CD4-positive, alpha-beta T cell treated with Interleukin-4 for 4 hours (primary cell): ENCODE measurements around the gene BET1L.
"Not testable (repeated sequence)": the region's sequence is repeated elsewhere in the genome, so short reads cannot be mapped to it uniquely, and the experiment has no call there.

Experiments used
- DNase-seq: peaks from one replicate; pipeline ENCODE4 v3.0.0-alpha.2; 2020

The BET1L gene

GRCh38 chr11:207208-207862, at the start of gene BET1L, which contains the start of gene RIC8A:
TSS of gene BET1L (minus strand) at chr11:207399. CDS start at chr11:207321, 78 bp downstream.
TSS of gene RIC8A (plus strand) at chr11:207708. CDS start at chr11:208855, 1,147 bp downstream.
- peak; percentile 99 for DNase-seq

- no peak for DNase-seq
Measured at GRCh38 chr11:255816-256215, 48.6 kb upstream of the BET1L start.

GRCh38 chr11:255176-255575, 48.0 kb upstream of the BET1L start:
- DNase-seq: no peak

- no peak for DNase-seq
Measured at GRCh38 chr11:253886-254270, 46.7 kb upstream of the BET1L start.

GRCh38 chr11:253160-253885, 46.1 kb upstream of the BET1L start:
- no peak for DNase-seq

GRCh38 chr11:252666-253065, 45.5 kb upstream of the BET1L start:
- no peak for DNase-seq

GRCh38 chr11:251550-251949, 44.4 kb upstream of the BET1L start:
- DNase-seq: no peak

- DNase-seq: peak; percentile 79
Measured at GRCh38 chr11:250740-251299, 43.6 kb upstream of the BET1L start.

- no peak for DNase-seq
Measured at GRCh38 chr11:250274-250673, 43.1 kb upstream of the BET1L start.

- no peak for DNase-seq
Measured at GRCh38 chr11:249062-249461, 41.9 kb upstream of the BET1L start.

GRCh38 chr11:244376-244775, 37.2 kb upstream of the BET1L start:
- DNase-seq: no peak

- no peak for DNase-seq
Measured at GRCh38 chr11:241634-242033, 34.4 kb upstream of the BET1L start.

GRCh38 chr11:240315-240714, 33.1 kb upstream of the BET1L start:
- DNase-seq: no peak

GRCh38 chr11:238346-238745, 31.1 kb upstream of the BET1L start:
- DNase-seq: not testable (repeated sequence)

- DNase-seq: peak; percentile 77
Measured at GRCh38 chr11:236774-237767, 29.9 kb upstream of the BET1L start, which contains the start of gene PSMD13. TSS of gene PSMD13 (plus strand) at chr11:236976. CDS start at chr11:237050, 74 bp downstream.

GRCh38 chr11:235997-236773, 29.0 kb upstream of the BET1L start, which contains the start of gene SIRT3:
TSS of gene SIRT3 (minus strand) at chr11:236342. CDS start at chr11:236328, 14 bp downstream.
- peak; percentile 88 for DNase-seq

- peak; percentile 35 for DNase-seq
Measured at GRCh38 chr11:235609-235996, 28.4 kb upstream of the BET1L start.

- DNase-seq: no peak
Measured at GRCh38 chr11:235180-235579, 28.0 kb upstream of the BET1L start.

GRCh38 chr11:232783-233565, 25.8 kb upstream of the BET1L start:
- no peak for DNase-seq

GRCh38 chr11:230431-230830, 23.2 kb upstream of the BET1L start:
- DNase-seq: no peak

GRCh38 chr11:227824-228379, 20.7 kb upstream of the BET1L start:
- no peak for DNase-seq
